Ishikawa (cell line): Measurements from ENCODE around the gene VWCE.
"Not testable (repeated sequence)": the region's sequence is repeated elsewhere in the genome, so short reads cannot be mapped to it uniquely, and the experiment has no call there.

Experiments used
- FOXM1 ChIP-seq: IDR thresholded peaks from 2 replicates; pipeline ENCODE4 v1.6.1; 2012; ENCODE audit warnings: low read depth, borderline replicate concordance
- NFIC ChIP-seq: IDR thresholded peaks from 2 replicates; pipeline ENCODE4 v1.6.1; 2012
- RAD21 ChIP-seq: IDR thresholded peaks from 2 replicates; pipeline ENCODE4 v1.6.1; 2012; ENCODE audit warnings: low read depth
- TAF1 ChIP-seq: IDR thresholded peaks from 2 replicates; pipeline ENCODE4 v1.6.1; 2012; ENCODE audit warnings: low read depth, mild to moderate bottlenecking
- TEAD4 ChIP-seq: IDR thresholded peaks from 2 replicates; pipeline ENCODE4 v1.6.1; 2012
- TF ChIP-seq, protein P1 (sequence below): IDR thresholded peaks from 2 replicates; pipeline ENCODE4 v1.6.1; 2012
- TF ChIP-seq, protein P2 (sequence below): IDR thresholded peaks from 2 replicates; pipeline ENCODE4 v1.6.1; 2012

The VWCE gene

GRCh38 chr11:61256710-61257482, 38.2 kb downstream of the VWCE start:
- no peak for TF ChIP-seq TAF1

DNA sequence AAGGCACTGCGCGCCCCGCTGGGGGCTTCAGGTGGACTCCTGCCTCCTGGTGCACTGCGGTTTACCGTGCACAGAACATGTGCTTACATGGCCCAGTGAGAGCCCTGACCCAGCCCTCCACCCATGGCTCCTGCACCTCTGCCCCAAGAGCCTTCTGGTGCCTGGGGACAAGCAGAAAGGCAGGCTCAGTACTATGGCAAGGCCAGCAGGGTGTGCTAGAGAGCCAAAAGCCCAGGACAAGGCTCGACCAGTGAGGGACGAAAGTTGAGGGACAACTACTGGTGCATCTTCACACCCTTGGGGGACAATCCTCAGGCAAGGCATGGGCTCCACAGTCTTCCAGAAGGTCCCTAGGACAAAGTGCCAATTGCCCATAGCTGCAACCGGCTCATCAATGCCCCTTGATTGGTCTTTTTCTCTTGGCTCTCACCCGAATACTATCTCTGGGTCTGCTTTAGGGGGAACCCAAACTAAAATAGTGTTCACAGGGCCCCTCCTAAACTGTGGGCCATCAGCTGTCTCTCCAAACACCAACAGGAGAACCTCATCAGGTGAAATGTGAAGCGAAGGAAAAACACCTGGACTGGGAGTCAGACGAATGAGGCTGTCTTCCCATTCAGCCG, 40.6 kb downstream of the VWCE start:
- TF ChIP-seq TEAD4 = no peak
- peak; percentile 92 for TF ChIP-seq RAD21

- TF ChIP-seq, protein P1, sequence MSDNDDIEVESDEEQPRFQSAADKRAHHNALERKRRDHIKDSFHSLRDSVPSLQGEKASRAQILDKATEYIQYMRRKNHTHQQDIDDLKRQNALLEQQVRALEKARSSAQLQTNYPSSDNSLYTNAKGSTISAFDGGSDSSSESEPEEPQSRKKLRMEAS = not testable (repeated sequence)
- not testable (repeated sequence) for TF ChIP-seq NFIC
- TF ChIP-seq, protein P2, sequence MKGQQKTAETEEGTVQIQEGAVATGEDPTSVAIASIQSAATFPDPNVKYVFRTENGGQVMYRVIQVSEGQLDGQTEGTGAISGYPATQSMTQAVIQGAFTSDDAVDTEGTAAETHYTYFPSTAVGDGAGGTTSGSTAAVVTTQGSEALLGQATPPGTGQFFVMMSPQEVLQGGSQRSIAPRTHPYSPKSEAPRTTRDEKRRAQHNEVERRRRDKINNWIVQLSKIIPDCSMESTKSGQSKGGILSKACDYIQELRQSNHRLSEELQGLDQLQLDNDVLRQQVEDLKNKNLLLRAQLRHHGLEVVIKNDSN = not testable (repeated sequence)
These were observed 54.2 kb downstream of the VWCE start, which contains the start of gene PGA5 for GRCh38 chr11:61240875-61241274. Gene PGA5 (plus strand): TSS chr11:61241175. CDS start chr11:61241227, 52 bp downstream.

- TF ChIP-seq, protein P1 = not testable (repeated sequence)
- not testable (repeated sequence) for TF ChIP-seq FOXM1, TAF1
These were observed 73.1 kb downstream of the VWCE start, which contains the start of gene PGA4 for GRCh38 chr11:61222047-61222446. Gene PGA4 (plus strand): TSS chr11:61222347. CDS start chr11:61222401, 54 bp downstream.
